Small intestine (tissue), 7 donors: Measurements from ENCODE around the gene TMEM165. TPM values are rescaled to one million over a fixed set of nuclear protein-coding genes. Genes with fewer than 3 reads are reported as not detected.
A peak's percentile ranks its signal among the peaks of the same experiment; 100 is the strongest.

Experiments
- DNase-seq, 2 donors: peaks; one replicate each; pipeline versions ENCODE4 v3.0.0 to v3.0.0-alpha.2; 2013
- FAIRE-seq: peaks from 2 replicates; lab custom pipeline; 2012; peaks lifted over from hg19 to GRCh38; lab: Jason Lieb, UNC
- H3K27ac ChIP-seq, 3 donors: one replicate each; pipeline ENCODE4 v1.5.1; 2013; ENCODE audit warnings: low read length in 2 of 3, mild to moderate bottlenecking in 2 of 3, control low read depth in 1 of 3, inconsistent platforms in 1 of 3, low read depth in 1 of 3, moderate library complexity in 1 of 3
- H3K27me3 ChIP-seq, 3 donors: one replicate each; pipeline ENCODE4 v1.6.1; 2013; ENCODE audit warnings: low read length in 3 of 3, inconsistent platforms in 1 of 3; ENCODE audit not compliant: control insufficient read depth in 3 of 3, insufficient read depth in 3 of 3
- H3K36me3 ChIP-seq, 3 donors: one replicate each; pipeline ENCODE4 v1.6.1; 2013; ENCODE audit warnings: low read length in 3 of 3, inconsistent platforms in 1 of 3, low read depth in 1 of 3, mild to moderate bottlenecking in 1 of 3, moderate library complexity in 1 of 3; ENCODE audit not compliant: control insufficient read depth in 3 of 3, insufficient read depth in 2 of 3
- H3K4me1 ChIP-seq, 3 donors: one replicate each; pipeline ENCODE4 v1.6.1; 2013; ENCODE audit warnings: low read length in 2 of 3, inconsistent platforms in 1 of 3, low read depth in 1 of 3, mild to moderate bottlenecking in 1 of 3, moderate library complexity in 1 of 3; ENCODE audit not compliant: control insufficient read depth in 3 of 3, insufficient read depth in 2 of 3
- H3K4me3 ChIP-seq, 3 donors: one replicate each; pipeline ENCODE4 v1.5.1; 2013; ENCODE audit warnings: low read length in 3 of 3, control low read depth in 1 of 3, inconsistent platforms in 1 of 3, low read depth in 1 of 3, mild to moderate bottlenecking in 1 of 3, moderate library complexity in 1 of 3
- H3K9me3 ChIP-seq, 2 donors: one replicate each; pipeline ENCODE4 v1.6.1; 2013; ENCODE audit warnings: low read depth in 1 of 2, low read length in 1 of 2; ENCODE audit not compliant: control insufficient read depth in 2 of 2, insufficient read depth in 1 of 2
- WGBS, 3 donors: extraction: QIAGEN DNeasy Blood & Tissue Kit; methylation state at CpG; one replicate each; pipeline ENCODE4 v1.1.7; 2013; 5-methylcytosine and 5-hydroxymethylcytosine counted together
- polyA plus RNA-seq, 4 donors: library from polyadenylated mRNA; stranded (reverse) in 3 of 4; unstranded in 1 of 4; fragments of 200-250 nt in 3 of 4; fragments of 120-200 nt in 1 of 4; gene quantifications; one replicate each; pipeline versions ENCODE4 v1.2.1 to v1.2.3, GENCODE V29; 2013
- donor health status: healthy with polysubstance abuse.
- donor health status: control.
- donor health status: control.
- donor health status: Bipolar disorder and iron deficiency.
- donor health status: healthy.

The TMEM165 gene
- polyA plus RNA-seq, 4 donors, result 26.7 to 52.4 (median 36.6) TPM

GRCh38 chr4:55439023-55439422 is 43.3 kb downstream of the TMEM165 start:
- Histone ChIP-seq H3K4me1 (peaks cover 0 to 19% (median 2%) of the 10 kb centered on the region in 3 donors), H3K36me3 (peaks cover 0 to 14% (median 0%) of the 10 kb centered on the region in 3 donors), H3K27me3 (no peaks in the 10 kb centered on the region), H3K9me3 (no peaks in the 10 kb centered on the region), H3K4me3 (no peak overlapping the region), H3K27ac (peak overlapping the region in 1 of 3 donors; percentile 91)
- DNase-seq (peak; percentile 22 to 65), FAIRE-seq (no peak)

DNA sequence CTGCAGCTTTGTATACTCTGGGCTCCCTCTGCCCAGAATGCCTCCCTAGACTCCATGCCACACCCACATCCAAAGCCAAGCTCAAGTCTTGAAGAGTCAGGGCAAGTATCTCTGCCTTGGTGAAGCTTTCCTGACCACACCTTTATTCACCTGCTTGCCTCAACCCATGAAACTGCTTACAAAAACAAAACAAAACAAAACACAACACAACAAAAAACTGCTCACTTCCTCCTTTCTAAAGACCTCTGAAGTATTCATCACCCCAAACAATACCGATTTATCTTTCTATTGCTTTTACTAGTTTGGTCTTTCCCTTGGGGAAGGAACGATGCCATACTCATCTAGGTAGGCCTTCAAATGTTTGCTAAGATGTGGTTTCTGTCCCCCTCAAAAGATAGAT is 45.0 kb downstream of the TMEM165 start:
- no peak for FAIRE-seq
- DNase-seq, result no peak

GRCh38 chr4:55442541-55442940 is 46.8 kb downstream of the TMEM165 start:
- Histone ChIP-seq H3K4me1 (peaks cover 0 to 12% (median 2%) of the 10 kb centered on the region in 3 donors), H3K27me3 (no peaks in the 10 kb centered on the region), H3K36me3 (peaks cover 0 to 16% (median 0%) of the 10 kb centered on the region in 3 donors), H3K9me3 (no peaks in the 10 kb centered on the region), H3K4me3 (no peak overlapping the region), H3K27ac (no peak overlapping the region)
- DNase-seq, result no peak
- FAIRE-seq, result no peak
- WGBS, 3 donors, result 80 to 94% (median 82%) methylated on average over 1 of the region's 1 CpG

More for the DNA sequence above, 45.0 kb downstream of the TMEM165 start:
- H3K36me3 ChIP-seq, result peaks cover 0 to 14% (median 0%) of the 10 kb centered on the region in 3 donors
- WGBS, 3 donors, result 87 to 96% (median 90%) methylated on average over 2 of the region's 2 CpGs
- H3K4me1 ChIP-seq, result peaks cover 0 to 19% (median 2%) of the 10 kb centered on the region in 3 donors
- no peaks in the 10 kb centered on the region for H3K9me3 ChIP-seq
- no peak overlapping the region for H3K4me3 ChIP-seq
- no peaks in the 10 kb centered on the region for H3K27me3 ChIP-seq
- no peak overlapping the region for H3K27ac ChIP-seq

DNA sequence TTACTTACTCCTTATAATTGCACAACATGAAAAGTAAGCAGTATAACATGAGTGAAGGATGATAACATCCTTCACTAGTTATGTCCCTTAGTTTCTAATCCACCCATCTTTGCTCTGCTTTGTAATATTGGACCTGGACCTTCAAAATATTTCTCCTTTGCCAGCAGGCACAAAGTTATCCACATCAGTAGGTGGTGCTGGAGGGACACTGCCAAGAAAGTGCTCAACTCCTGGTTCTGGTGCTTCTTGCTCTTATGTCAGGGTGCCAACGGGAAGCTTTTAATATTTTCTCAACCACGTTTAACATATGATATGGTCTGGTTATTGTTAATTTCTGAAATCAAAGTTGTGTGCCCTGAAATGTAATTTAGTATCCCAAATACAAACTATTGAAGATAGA is 49.1 kb downstream of the TMEM165 start:
- FAIRE-seq (no peak), DNase-seq (peak in 1 of 2 donors; percentile 46)
- Histone ChIP-seq H3K9me3 (no peaks in the 10 kb centered on the region), H3K4me1 (no peaks in the 10 kb centered on the region), H3K27me3 (no peaks in the 10 kb centered on the region), H3K4me3 (no peak overlapping the region), H3K27ac (no peak overlapping the region), H3K36me3 (peaks cover 0 to 19% (median 2%) of the 10 kb centered on the region in 3 donors)
- WGBS, 3 donors, result 7 to 59% (median 42%) methylated on average over 2 of the region's 2 CpGs

GRCh38 chr4:55445921-55446577 is 50.3 kb downstream of the TMEM165 start:
- no peak overlapping the region for H3K27ac ChIP-seq
- no peaks in the 10 kb centered on the region for H3K27me3 ChIP-seq
- H3K4me1 ChIP-seq, result no peaks in the 10 kb centered on the region
- H3K4me3 ChIP-seq, result no peak overlapping the region
- DNase-seq (no peak), FAIRE-seq (no peak)
- H3K9me3 ChIP-seq, result no peaks in the 10 kb centered on the region
- peaks cover 0 to 22% (median 4%) of the 10 kb centered on the region in 3 donors for H3K36me3 ChIP-seq
- WGBS, 3 donors, result 92 to 100% (median 95%) methylated on average over 2 of the region's 2 CpGs

DNA sequence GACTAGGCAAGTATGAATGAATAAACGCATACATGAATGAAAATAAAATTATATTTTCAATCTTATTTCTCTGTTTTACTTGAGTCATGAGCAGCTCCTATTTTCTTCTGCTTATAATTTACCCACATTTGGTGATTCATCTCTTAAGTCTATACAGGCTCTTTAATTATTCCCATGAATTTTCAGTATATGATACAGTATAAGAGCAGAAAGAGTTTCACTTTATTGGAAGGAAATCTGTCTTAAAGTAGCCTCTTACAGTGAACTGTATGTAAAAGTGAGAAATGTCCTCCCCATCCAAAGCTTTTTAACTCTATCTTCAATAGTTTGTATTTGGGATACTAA is 50.8 kb downstream of the TMEM165 start:
- Histone ChIP-seq H3K9me3 (no peaks in the 10 kb centered on the region), H3K4me1 (no peaks in the 10 kb centered on the region), H3K4me3 (no peak overlapping the region), H3K27ac (no peak overlapping the region), H3K27me3 (no peaks in the 10 kb centered on the region), H3K36me3 (peaks cover 0 to 22% (median 6%) of the 10 kb centered on the region in 3 donors)
- whole genome bisulfite sequencing, 3 donors, result 94 to 98% (median 96%) methylated on average over 1 of the region's 1 CpG
- DNase-seq (no peak), FAIRE-seq (no peak)

- H3K27me3 ChIP-seq, result no peaks in the 10 kb centered on the region
- FAIRE-seq (no peak), DNase-seq (no peak)
- H3K36me3 ChIP-seq, result peaks cover 0 to 24% (median 6%) of the 10 kb centered on the region in 3 donors
- H3K4me3 ChIP-seq, result no peak overlapping the region
- 92 to 96% (median 96%) methylated on average over 9 of the region's 9 CpGs for WGBS, 3 donors
- H3K9me3 ChIP-seq, result no peaks in the 10 kb centered on the region
- no peak overlapping the region for H3K27ac ChIP-seq
- no peaks in the 10 kb centered on the region for H3K4me1 ChIP-seq
Measured at GRCh38 chr4:55447108-55447708, 51.5 kb downstream of the TMEM165 start.

GRCh38 chr4:55447831-55448230 is 52.1 kb downstream of the TMEM165 start:
- 71 to 96% (median 76%) methylated on average over 1 of the region's 1 CpG for WGBS, 3 donors
- no peak for DNase-seq

More at GRCh38 chr4:55447831-55448230, 52.1 kb downstream of the TMEM165 start:
- FAIRE-seq, result no peak
- no peak overlapping the region for H3K27ac ChIP-seq
- H3K36me3 ChIP-seq, result peaks cover 0 to 24% (median 6%) of the 10 kb centered on the region in 3 donors
- no peaks in the 10 kb centered on the region for H3K27me3 ChIP-seq
- H3K4me3 ChIP-seq, result no peak overlapping the region
- no peaks in the 10 kb centered on the region for H3K4me1 ChIP-seq
- H3K9me3 ChIP-seq, result no peaks in the 10 kb centered on the region
